ENCODE data around the gene AKT3. TPM values are rescaled to one million over a fixed set of nuclear protein-coding genes. Genes with fewer than 3 reads are reported as not detected.

The AKT3 gene
- total and polyA plus RNA-seq, 8 donors, result 4.2 to 24.1 (median 11.6) TPM

DNA sequence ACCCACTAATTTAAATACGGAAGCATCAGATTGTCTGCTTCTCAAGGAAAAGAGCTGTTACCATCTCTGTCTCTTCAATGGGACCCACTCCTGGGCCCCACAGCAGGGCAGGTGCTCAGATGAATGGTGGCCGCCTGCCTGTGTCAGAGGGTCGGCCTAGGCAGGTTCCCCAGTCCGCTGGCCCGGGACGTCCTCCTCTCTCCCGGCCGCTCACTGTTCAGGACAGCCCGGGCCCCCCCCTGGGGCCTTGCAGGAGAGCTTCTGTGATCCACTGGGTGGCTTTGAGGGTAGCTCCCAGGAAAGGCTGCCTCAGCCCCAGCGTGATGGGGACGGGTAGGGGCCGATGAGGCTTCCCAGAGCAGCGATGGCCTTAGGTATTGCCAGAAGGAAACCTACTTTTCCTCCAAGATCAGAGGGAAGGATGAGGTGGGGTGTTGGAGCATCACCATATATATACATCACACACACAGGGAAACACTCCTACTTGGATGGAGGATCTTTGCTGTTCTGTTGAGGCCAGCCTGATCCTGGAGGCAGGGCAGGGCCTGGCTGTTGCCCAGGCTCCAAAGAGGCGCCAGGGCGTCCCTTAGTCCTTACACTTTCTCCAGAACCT lies 362.9 kb downstream of the AKT3 start:
- FAIRE-seq (no peak), DNase-seq (no peak), ATAC-seq (no peak)
- WGBS, 2 donors, result 95 to 97% methylated on average over 15 of the region's 15 CpGs
- no peak overlapping the region for H3K4me3 ChIP-seq
- no peak overlapping the region for H3K27ac ChIP-seq
- no peaks in the 10 kb centered on the region for H3K27me3 ChIP-seq
- intact Hi-C loops (cut with DNase I), result no loop called here
- H3K36me3 ChIP-seq, result peaks cover 0 to 8% (median 0%) of the 10 kb centered on the region in 3 donors
- no peaks in the 10 kb centered on the region for H3K4me1 ChIP-seq
- TF ChIP-seq, protein P1, sequence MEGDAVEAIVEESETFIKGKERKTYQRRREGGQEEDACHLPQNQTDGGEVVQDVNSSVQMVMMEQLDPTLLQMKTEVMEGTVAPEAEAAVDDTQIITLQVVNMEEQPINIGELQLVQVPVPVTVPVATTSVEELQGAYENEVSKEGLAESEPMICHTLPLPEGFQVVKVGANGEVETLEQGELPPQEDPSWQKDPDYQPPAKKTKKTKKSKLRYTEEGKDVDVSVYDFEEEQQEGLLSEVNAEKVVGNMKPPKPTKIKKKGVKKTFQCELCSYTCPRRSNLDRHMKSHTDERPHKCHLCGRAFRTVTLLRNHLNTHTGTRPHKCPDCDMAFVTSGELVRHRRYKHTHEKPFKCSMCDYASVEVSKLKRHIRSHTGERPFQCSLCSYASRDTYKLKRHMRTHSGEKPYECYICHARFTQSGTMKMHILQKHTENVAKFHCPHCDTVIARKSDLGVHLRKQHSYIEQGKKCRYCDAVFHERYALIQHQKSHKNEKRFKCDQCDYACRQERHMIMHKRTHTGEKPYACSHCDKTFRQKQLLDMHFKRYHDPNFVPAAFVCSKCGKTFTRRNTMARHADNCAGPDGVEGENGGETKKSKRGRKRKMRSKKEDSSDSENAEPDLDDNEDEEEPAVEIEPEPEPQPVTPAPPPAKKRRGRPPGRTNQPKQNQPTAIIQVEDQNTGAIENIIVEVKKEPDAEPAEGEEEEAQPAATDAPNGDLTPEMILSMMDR (IDR thresholded peaks at IDR 0.05), result no peak
- no peaks in the 10 kb centered on the region for H3K9me3 ChIP-seq

DNA sequence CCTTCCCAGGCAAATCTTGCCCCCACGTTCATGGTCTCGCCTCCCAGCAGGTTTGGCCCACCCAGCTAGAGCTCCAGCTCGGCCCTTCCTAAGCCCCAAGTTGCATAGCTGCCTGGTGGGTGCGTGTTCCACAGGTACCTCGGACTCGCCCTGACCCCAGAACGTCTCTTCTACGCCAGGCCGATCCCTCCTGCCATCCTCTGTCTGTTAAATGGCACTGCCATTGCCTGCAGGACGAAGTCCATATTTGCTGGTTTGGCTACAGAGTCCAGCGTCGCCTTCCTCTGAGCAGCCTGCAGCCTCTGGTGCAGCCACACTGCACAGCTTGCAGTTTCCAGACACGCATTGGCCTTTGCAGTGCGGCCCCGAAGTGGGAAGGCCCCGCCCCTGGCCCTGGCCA lies 366.1 kb downstream of the AKT3 start:
- no peak for ATAC-seq
- no peaks in the 10 kb centered on the region for H3K36me3 ChIP-seq

DNA sequence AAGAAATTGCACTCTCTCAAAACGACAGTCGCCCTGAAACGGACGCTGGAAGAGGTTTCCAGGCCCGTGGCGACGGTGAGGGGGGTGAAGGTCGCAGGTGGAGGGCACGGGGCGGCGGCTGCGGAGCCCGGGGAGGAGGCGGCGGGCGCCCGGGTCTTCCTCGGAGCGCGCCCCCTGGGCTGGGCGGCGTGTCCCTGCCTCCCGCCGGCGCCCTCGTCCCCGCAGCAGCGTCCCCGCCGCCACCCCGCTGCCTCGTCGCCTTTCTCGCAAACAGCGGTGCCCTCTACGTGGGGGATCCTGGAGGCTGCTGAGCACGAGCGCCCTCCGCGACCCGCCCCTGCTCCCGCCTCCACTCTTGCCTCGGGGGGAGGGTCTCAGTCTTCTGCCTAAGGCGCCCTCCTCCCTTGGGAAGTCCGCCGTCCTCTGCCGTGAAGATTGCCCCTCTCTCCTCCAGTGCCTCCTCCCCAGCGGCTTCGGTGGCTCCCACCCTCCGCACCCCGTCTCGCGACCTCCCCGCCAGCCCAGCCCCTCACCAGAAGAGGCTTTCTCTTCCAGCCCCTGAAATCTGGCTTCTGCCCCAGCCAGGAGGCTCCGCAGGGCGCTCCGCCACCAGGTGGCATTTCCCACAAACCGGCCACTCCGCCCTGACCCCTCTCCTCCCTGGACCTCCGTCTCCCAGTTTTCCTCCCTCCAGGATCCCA lies 366.8 kb downstream of the AKT3 start:
- Histone ChIP-seq H3K4me1 (no peaks in the 10 kb centered on the region), H3K27me3 (no peaks in the 10 kb centered on the region), H3K36me3 (no peaks in the 10 kb centered on the region), H3K4me3 (peak overlapping the region in 3 of 4 donors; percentile 15 to 31 (median 26)), H3K9me3 (no peaks in the 10 kb centered on the region), H3K27ac (no peak overlapping the region)
- ATAC-seq (peak in 3 of 4 donors; percentile 49 to 62 (median 57)), FAIRE-seq (no peak), DNase-seq (no peak)
- intact Hi-C loops (cut with DNase I), result no loop called here
- TF ChIP-seq, protein P1 (IDR thresholded peaks at IDR 0.05), result no peak
- 58 to 64% methylated on average over 50 to 60 of the region's 60 CpGs for WGBS, 2 donors

More for the DNA sequence above, 366.1 kb downstream of the AKT3 start:
- intact Hi-C loops (cut with DNase I), result no loop called here
- H3K4me3 ChIP-seq, result no peak overlapping the region
- FAIRE-seq (no peak), DNase-seq (no peak)
- WGBS, 2 donors, result 95 to 96% methylated on average over 16 of the region's 16 CpGs
- H3K27ac ChIP-seq, result no peak overlapping the region
- H3K27me3 ChIP-seq, result no peaks in the 10 kb centered on the region
- no peaks in the 10 kb centered on the region for H3K4me1 ChIP-seq
- TF ChIP-seq, protein P1 (IDR thresholded peaks at IDR 0.05), result no peak
- H3K9me3 ChIP-seq, result no peaks in the 10 kb centered on the region

DNA sequence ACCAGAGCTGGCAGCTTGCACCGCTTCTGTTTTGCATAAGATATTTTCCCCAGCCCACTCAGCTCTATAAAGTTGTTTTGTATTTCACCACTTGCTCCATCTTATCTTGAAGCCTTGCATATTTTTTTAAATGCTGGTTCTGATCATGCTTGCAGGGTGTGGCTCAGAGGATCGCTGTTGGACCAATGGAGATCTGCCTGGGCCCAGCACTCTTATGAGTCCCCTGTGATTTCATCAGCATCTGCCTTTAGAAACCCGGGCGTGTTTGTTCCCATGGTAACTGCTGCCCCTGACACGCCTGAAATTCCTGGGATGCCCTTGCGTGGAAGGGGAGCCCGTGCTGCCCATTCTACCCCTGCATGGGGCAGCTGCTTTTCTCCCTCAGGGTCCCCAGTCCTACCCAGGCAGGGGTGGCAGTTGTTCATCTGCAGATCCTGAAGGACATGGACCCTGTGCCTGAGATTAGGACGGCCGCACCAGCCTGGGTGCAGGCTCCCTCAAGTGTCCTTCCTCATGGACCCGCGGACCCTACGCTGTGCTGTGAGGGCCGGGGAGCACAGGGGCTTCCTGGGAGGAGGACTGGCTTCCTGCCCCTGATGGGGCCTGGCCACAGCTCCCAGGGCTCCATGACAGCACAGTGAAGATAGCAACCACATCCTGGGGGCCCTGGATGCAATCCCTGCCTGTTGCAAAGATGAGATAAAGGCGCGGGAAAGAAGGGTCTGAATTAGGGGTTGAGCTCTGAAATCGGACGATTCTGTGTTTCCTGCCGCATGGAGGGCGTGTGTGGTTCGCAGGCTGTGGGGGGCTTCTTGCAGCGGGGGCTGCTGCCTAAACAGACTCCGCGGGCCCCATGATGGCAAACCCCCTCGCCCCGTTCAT lies 367.7 kb downstream of the AKT3 start:
- Histone ChIP-seq H3K9me3 (no peaks in the 10 kb centered on the region), H3K4me3 (peak overlapping the region in 2 of 4 donors; percentile 26 to 31), H3K4me1 (no peaks in the 10 kb centered on the region), H3K27me3 (no peaks in the 10 kb centered on the region), H3K36me3 (no peaks in the 10 kb centered on the region), H3K27ac (no peak overlapping the region)
- FAIRE-seq (no peak), DNase-seq (no peak), ATAC-seq (peak in 2 of 4 donors; percentile 29 to 49)
- TF ChIP-seq, protein P1 (IDR thresholded peaks at IDR 0.05), result no peak
- intact Hi-C loops (cut with DNase I), result no loop called here
- WGBS, 2 donors, result 68 to 73% methylated on average over 25 of the region's 25 CpGs

All from pancreas (tissue), 10 donors.